Stomach (tissue), 4 donors: ENCODE results near the gene FHOD3.

Source experiments
- EP300 ChIP-seq: sonication (generic); formaldehyde crosslinking; IDR thresholded peaks from one replicate; pipeline ENCODE4 v1.6.1; 2017; ENCODE audit warnings: antibody characterized with exemption
- POLR2A ChIP-seq, 4 donors: fragments of 450-650 bp; IDR thresholded peaks; one replicate each; pipeline ENCODE4 v1.6.1; 2016; ENCODE audit warnings: antibody characterized with exemption in 4 of 4, control low read depth in 2 of 4, mild to moderate bottlenecking in 1 of 4, moderate library complexity in 1 of 4
- TF ChIP-seq, protein P1 (sequence below), 7 experiments: fragments of 450-650 bp in 4 of 7; fragments of 200-600 bp in 3 of 7; sonication (generic) in 3 of 7; IDR thresholded peaks; one replicate each; pipeline ENCODE4 v1.5.1; 2016 to 2019; ENCODE audit warnings: antibody characterized with exemption in 7 of 7, control low read depth in 2 of 7, mild to moderate bottlenecking in 1 of 7

- TF ChIP-seq POLR2A (IDR thresholded peaks at IDR 0.05) (no peak), EP300 (no peak)
- TF ChIP-seq, protein P1, sequence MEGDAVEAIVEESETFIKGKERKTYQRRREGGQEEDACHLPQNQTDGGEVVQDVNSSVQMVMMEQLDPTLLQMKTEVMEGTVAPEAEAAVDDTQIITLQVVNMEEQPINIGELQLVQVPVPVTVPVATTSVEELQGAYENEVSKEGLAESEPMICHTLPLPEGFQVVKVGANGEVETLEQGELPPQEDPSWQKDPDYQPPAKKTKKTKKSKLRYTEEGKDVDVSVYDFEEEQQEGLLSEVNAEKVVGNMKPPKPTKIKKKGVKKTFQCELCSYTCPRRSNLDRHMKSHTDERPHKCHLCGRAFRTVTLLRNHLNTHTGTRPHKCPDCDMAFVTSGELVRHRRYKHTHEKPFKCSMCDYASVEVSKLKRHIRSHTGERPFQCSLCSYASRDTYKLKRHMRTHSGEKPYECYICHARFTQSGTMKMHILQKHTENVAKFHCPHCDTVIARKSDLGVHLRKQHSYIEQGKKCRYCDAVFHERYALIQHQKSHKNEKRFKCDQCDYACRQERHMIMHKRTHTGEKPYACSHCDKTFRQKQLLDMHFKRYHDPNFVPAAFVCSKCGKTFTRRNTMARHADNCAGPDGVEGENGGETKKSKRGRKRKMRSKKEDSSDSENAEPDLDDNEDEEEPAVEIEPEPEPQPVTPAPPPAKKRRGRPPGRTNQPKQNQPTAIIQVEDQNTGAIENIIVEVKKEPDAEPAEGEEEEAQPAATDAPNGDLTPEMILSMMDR (IDR thresholded peaks at IDR 0.05): no peak
These were observed 406.6 kb downstream of the FHOD3 start for GRCh38 chr18:36704156-36704555.
